ELR (cell line): Measurements from ENCODE around the gene ALPK3.
A peak's percentile ranks its signal among the peaks of the same experiment; 100 is the strongest.
"Not testable (repeated sequence)": the region's sequence is repeated elsewhere in the genome, so short reads cannot be mapped to it uniquely, and the experiment has no call there.

Experiments
- DNase-seq: peaks from one replicate; pipeline ENCODE4 v3.0.0-alpha.2; 2015; ENCODE audit warnings: low read depth

The ALPK3 gene

DNA sequence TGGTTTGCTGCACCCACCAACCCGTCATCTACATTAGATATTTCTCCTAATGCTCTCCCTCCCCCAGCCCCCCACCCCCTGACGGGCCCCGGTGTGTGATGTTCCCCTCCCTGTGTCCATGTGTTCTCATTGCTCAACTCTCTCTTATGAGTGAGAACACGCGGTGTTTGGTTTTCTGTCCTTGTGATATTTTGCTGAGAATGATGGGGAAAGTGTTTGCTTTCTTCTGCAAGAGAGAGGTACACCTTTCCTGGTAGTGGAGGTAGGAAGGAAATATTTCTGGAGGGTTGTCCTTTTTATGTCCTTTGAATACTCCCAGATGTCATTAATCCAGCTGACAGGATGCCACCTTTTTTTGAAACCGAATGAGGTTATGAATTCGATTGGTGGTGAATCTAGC lies 56.8 kb downstream of the ALPK3 start:
- no peak for DNase-seq

DNA sequence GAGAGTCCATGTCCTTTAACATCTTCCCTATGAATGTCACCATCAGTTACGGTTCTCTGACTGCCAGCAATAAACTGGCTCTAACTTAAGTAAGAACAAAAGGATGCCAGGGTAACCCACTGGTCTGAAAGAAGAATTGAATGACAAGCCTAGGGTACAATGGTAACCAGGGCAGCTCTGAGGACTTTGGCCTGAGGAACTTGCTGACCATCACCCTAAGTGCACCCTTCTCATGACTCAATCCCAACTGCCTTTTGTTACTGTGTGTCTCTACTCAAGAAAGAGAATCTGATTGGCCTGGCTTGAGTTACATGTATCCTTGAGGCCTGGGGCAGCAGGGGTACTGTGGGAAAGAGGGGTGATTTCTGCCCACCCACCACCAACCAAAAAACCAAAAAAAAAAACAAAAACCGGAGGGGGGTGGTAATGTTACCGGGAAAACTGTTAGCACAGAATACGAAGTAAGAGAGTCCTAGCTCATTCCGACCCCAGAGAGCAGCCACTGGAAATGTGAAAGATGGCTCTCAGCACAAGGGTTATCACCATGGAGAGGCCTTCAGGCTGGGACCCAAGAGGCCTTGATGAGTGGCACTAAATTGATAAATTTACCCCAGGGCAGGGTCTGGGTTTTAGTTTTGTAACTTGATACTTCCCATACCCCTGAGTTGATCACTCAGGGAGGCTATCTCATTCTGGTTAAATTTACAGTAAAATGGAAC lies 58.0 kb downstream of the ALPK3 start:
- DNase-seq = no peak

DNA sequence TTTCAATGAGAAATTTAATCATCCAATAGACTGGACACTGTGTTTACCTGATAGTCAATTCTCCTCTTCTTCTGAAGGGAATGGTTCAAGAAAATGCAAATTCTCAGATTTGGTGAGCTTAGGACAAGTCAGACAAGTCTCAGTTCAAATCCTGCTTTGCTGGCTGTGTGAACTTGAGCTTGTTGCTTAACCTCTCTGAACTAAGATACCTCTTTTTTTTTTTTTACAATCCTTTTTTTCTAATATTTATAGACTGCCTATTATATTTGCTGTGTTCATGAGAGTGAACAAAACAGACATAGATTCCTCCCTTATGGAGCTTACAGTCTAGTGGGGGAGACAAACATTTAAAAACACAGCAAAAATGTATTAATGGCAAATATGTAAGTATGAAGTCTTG lies 59.1 kb downstream of the ALPK3 start:
- no peak for DNase-seq

DNA sequence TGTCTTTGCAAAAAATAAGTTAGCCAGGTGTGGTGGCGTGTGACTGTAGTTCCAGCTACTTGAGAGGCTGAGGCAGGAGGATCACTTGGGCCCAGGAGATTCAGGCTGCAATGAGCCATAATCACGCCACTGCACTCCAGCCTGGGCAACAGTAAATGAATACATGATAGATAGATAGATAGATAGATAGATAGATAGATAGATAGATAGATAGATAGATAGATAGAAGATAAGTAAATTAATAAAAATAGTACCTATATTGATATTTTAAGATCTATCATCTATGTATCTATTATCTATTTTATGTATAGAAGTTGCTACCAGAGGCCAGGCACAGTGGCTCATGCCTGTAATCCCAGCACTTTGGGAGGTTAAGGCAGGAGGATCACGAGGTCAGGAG lies 60.5 kb downstream of the ALPK3 start:
- DNase-seq = not testable (repeated sequence)

DNA sequence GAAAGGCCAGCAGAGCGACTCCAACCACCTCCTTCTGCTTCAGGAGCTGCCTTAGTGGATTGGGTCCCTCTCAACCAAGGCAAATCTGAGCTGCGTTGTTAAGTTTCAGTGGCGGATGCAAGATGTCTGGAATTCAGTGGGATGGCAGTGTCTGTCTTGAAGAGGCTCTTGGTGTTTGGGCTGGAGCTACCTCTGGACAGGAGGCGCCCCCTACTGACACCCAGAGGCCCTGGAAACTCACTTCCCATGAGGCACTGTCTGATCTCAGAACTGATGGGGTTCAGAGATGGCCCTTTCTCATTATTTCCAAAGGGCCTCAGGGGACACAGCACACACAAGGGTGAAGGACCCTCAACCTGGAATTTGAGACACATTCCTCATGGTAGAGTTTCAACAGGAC lies 61.3 kb downstream of the ALPK3 start:
- peak; percentile 40 for DNase-seq

DNA sequence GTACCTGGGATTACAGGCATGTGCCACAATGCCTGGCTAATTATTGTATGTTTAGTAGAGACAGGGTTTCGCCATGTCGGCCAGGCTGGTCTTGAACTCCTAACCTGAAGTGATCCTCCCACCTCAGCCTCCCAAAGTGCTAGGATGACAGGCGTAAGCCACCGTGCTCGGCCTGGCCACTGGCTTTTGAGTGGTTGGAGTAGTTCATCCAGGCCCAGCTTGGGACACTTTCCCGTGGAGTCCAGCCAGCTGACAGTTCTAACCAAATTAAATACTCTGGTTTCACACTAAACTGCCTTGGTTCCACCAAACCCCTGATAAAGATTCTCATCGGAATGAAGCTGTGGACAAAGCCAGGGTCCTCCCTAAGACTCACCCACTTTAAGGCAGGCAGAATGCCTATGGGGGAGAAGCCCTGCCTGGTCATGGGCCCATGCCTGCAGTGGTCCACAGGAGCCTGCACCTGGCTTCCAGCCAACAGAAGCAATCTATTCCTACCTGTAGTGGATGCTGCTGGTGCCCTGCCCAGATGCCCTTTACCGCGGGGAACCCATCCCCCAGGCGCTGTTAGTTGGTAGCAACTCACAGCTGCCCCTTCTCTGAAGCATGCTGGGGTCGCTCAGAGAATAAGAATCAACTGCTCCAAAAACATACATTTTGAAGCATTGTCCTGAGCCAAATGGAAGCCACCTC lies 62.1 kb downstream of the ALPK3 start:
- DNase-seq = no peak

DNA sequence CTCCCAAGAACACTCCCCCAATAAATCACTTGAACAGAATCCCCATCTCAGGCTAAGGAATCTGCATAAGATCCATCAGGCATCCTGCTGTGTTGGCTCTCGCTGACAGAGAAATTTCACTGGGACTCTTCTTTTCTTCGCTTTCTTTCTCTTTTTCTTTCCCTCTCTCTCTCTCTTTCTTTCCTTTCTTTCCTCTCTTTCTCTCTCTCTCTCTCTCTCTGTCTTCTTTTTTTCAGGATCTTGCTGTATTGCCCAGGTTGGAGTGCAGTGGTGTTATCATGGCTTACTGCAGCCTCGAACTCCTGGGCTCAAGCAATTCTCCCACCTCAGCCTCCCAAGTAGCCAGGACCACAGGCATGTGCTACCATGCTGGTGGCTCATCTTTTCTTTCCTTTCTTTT lies 62.9 kb downstream of the ALPK3 start:
- no peak for DNase-seq

DNA sequence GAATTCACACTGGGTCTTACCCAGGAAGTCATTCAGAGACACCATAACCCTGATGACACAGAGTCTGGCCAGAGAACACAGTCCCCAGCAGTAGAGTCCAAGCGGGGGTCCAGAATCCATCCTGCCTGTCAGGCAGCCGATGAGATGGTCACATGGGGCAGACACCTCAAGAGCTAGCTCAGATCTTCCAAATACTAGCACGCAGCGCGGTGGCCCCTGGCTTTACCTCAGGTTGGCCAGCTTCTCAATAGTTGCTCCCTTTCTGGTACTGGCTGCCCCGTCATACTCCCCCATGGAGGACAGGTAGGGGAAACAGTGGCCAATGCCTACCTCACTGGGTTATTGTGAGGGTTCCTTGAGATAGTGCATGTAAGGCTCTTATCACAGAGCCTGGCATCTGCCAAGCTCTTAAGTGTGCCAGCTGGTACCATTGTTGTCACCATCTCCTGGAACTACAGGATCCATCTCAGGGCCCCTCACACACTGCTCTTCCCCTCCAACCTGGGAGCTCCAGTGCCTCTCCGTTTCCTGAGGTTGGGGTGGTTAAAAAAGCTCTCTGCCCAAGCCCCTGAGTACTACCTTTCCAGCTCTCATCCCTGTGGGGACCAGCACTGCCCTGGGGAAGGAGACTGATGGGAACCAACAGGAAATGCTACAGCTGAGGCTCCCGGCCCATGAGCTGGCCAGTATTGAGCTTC lies 63.8 kb downstream of the ALPK3 start:
- no peak for DNase-seq

DNA sequence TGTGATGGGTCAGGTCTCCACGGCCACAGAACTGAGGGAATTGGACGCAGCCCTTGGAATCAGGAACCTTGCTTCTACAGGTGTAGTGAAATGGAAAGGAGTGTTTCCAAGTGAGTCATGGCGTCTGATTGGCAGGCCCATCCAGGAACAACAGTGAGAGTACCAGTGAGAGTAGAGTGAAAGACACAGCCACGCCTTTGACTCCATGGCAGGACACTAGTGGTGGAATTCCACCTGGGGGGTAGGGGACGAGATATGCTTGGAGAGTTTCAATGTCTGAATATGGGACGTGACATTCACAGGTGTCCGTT lies 64.3 kb downstream of the ALPK3 start:
- DNase-seq = no peak

DNA sequence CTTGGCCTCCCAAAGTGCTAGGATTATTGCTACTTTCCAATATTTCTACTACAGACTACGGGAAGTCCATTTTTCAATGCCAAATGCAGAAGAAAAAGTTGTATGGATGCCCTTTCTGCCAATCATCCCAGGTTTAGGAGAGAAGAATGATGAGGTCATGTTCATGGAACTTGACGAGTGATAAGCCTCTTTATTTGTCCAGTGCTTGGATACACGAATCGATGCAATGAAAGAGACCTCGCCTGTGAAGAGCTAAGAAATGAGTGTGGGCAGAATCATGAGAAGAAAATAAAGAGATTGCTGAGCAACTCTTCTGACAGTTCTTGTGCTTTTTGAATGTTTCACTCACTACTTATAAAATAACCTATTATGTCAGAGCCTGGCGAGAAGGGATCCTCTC lies 66.3 kb downstream of the ALPK3 start:
- no peak for DNase-seq

DNA sequence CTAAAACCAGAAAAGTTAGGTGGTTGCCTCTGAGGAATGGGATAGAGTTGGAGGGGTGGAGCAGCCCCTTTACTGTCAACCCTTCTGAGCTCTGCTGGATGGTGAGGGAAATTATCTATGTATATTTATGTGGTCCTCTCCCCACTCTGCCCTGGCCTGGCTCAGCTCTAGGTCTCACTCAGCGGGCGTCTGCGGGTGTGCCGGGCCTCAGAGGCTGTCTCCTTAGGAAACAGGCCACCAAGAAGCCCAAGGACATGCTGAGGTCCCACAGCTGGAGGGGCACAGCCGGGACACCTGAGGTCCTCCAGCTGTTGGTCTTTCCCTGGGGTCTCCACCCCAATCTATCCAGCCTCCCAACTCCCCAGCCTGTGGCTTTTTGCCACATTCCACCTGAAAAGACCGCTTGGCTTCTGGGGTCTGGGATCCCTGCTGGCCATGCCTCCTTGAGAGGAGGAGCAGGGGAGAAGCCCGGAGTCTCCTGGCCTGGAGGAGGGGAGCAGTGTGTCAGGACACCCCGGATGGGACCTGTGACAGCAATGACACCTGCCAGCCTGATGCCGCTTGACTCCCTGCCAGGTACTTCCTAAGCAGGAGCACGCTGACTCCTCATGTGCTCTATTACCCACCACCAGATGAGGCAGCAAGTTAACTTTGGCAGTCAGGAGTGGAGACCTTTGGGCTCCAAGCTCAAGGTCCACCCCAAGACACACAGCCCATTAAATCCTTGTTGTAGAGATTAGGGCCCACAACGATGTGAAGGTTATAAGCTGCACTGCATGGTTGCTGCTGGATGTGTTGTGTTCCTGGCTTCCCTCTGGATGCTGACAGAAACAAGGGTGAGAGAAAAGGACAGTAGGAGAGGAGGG lies 67.0 kb downstream of the ALPK3 start, which contains the start of gene SLC28A1:
TSS of gene SLC28A1 (plus strand) at position 747 of the 866 bp plus-strand sequence. CDS start 3,099 bp downstream, outside the sequence.
- DNase-seq = no peak

DNA sequence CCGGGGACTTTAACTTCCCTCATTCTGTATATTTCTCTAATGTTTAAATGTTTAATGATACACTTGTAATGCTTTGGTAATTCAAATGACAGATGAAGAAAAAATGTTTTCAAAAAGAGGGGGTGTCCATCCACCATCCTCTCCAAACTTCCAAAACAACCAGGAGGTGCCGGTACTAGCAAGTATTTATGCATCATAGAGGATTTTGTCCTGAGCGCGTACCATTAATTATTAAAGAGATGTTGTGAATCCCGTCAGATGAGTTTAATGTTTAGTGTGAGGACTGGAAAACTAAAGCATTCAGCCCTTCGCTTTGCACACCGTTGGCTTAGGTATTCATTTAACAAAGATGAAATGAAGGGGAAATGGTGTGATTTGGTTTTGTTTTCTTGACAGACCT lies 68.6 kb downstream of the ALPK3 start:
- DNase-seq = no peak

DNA sequence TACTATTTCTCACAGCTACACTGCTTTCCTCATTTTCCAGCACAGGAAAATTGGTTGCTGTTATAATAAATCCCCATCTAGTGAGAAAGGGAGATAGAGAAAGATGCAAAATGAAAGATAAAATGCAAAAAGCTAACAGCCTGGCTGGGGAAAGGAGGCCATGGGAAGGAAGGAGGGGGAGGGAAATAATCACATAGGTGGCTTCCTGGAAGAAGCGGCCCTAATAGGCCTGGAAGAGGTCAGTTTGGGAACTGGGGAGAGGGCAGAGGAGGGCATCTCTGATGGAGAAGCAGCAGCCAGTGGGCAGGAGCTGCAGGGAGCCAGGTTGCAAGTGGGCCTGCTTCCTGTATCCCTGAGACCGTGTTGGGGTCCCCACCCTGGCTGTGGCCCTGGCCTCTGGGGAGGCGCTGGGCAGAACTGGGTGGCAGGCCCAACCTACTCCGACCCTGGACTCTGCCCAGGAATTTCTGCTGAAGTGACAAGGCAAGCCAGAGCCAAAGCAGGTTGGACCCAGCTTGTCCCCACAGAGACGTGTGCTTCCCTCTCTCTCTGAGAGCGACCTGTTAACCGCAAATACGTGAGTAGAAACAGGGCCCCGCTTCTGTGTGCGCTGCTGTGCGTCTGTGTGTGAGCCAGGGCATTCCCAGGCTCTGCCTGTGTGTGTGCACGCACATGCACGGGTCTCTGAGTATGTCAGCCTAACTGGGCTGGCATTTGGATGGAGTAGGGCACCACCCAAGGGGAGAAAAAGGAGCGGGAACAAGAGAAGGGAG lies 69.2 kb downstream of the ALPK3 start:
- no peak for DNase-seq

DNA sequence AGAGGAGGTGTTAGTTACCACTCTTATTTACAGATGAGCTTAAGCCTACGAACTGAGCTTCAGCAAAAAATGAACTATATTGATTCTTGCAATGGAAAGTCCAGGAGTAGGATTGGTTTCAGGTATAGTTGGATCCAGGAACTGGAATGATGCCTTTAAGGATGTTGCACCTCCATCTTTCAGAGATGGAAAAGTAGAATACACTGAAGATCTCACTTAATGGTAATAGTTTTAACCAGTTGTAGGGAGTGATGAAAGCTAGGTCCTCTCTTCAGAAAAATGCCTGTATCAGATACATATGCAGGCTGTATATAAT lies 69.8 kb downstream of the ALPK3 start:
- DNase-seq = no peak

DNA sequence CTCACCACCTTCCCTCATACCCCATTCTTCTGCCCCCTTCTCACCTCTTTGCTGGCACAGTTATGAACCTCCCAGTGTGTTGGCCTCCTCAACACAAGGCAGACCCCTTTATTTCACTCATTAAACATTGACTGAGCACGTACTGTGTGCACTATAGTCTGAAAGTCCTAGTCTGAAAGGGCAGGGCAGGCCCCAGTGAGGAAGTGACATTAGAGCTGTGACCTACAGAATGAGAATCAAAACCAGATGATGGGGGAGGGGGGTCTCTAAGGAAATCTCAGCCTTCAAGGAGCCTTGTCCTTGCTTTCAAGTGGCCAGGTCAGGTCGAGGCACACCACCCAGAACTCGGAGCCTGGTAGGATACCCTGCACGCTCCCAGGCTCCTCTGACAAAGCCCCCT lies 70.8 kb downstream of the ALPK3 start:
- DNase-seq = no peak

DNA sequence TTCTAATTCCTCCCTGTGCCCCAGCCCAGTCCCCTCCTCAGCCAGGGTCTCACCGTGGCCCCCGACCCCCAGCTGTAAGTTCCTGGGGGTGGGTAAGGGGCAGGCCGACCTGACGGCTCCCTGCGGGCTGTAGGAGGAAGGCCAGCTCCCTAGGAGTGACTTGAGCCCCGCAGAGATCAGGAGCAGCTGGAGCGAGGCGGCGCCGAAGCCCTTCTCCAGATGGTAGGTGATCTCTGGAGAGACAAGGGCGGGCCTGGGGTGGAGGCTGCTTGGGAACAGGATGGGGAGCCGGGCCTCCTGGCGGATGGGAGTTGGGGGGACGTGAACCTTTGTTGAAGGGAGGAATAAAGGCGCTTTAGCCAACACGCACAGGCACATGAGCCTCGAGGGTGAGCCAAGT lies 71.5 kb downstream of the ALPK3 start:
- DNase-seq = no peak

DNA sequence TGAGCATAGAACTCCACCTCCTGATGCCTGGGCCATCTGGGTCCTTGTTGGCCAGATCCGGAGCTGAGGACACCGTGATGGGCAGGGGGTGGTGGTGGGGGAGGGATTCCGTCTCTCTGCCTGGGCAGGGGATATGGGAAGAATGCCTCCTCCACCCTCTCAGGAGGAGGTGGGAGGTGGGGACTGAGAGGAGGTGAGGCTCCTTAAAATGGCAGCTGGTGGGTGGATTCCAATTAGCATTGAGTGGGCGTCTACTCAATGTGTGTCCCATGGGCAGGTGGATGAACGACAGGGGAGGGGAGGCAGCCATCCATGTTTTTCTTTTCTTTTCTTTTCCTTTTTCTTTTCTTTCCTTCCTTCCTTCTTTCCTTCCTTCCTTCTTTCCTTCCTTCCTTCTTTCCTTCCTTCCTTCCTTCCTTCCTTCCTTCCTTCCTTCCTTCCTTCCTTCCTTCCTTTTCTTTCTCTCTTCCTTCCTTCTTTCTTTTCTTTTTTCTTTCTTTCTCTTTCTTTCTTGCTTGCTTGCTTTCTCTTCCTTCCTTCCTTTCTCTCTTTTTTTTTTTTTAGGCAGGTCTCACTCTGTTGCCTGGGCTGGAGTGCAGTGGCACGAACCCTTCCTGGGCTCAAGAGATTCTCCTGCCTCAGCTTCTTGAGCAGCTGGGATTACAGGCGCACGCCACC lies 72.3 kb downstream of the ALPK3 start:
- no peak for DNase-seq

DNA sequence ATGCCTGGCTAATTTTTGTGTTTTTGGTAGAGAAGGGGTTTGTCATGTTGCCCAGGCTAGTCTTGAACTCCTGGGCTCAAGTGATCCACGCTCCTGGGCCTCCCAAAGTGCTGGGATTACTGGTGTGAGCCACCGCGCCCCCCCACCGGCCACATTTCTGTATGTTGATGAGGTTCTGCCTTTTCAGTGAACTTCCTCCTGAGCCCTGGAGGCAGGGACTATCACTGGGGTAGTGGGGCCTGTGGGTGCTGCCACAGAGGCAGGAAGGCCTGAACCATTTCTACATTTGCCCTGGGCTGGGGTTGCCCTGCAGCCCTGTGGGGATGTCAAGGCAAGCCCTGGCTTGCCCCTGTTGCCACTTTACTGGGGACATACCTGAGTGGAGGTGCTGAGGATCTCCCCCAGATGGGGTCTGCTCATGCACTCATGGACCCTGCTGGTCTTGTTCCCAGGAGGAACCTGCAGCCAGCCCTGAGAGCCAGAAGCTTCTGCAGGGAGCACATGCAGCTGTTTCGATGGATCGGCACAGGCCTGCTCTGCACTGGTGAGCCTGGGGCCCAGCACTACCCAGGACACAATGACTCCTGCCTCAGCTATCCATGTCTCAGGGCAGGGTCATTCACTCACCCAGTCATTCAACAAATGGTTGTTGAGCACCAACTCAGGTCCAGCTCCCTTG lies 73.0 kb downstream of the ALPK3 start:
- no peak for DNase-seq

DNA sequence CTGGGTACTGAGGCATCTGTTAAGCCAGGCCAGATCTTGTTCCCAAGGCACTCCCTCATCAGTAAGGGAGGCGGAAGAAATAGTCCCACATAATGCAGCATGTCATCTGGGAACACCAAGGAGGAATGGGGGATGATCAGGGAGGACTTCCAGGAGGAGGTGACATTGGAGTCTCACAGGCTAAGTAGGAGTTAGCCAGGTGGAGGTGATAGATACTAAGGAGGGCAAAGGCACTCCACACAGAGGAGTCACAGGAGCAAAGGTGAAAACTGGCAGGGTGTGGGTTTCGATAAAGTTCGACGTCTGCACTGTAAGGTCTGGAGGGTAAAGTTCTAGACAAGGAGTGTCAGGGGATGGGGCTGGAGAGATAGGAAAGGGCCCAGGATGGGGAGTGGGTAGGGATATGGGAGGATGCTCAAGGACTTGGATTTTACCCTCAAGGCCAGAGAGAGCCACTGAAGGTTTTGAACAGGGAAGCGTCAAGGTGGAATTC lies 73.6 kb downstream of the ALPK3 start:
- no peak for DNase-seq

DNA sequence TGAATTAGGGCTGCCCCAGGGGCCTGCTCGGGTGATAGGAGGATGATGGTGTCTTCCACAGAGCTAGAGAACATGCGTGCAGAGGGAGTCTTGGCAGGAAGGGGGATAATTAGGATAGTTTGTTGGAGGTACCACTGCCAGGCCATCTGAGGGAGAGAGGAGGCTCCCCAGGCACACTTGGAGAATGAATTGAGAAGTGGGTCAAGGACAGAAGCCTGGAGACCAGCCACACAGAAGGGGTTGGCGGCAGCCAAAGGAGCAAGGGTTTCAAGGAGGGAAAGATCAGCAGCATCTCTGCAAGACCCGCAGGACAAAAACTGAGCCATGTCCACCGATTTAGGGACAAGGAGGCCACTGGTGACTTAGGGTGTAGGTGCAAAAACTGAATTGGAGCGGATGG lies 74.2 kb downstream of the ALPK3 start:
- no peak for DNase-seq
